HCT116 (cell line): Measurements from ENCODE around the gene SVBP. TPM values are rescaled to one million over a fixed set of nuclear protein-coding genes. Genes with fewer than 3 reads are reported as not detected.

ENCODE experiments used
- ATAC-seq: fragments of 200-7000 bp; cut with Tn5 transposase; 2 replicates; pipeline ENCODE4 v1.9.1; 2020; ENCODE audit warnings: mild to moderate bottlenecking, moderate library complexity
- BruUV-seq: library from RNA; stranded (reverse); fragments of 400-500 nt; replicated peaks from 2 replicates; lab custom pipeline; 2021; lab: Mats Ljungman, UMichigan
- CTCF ChIA-PET: fragments of 300-600 bp; sonication (Branson Sonifier 250); formaldehyde crosslinking; loops from one replicate; lab custom pipeline; 2021; ENCODE audit warnings: antibody characterized with exemption; lab: Charles Lee
- POLR2A ChIA-PET: fragments of 300-600, 350-600 bp; sonication (Branson Sonifier 250); formaldehyde crosslinking; loops from one replicate; lab custom pipeline; 2021; ENCODE audit warnings: antibody characterized with exemption; lab: Charles Lee
- RAD21 ChIA-PET, 2 experiments: fragments of 300-600 bp; sonication (Branson Sonifier 250); formaldehyde crosslinking; loops; one replicate each; lab custom pipeline; 2023; ENCODE audit warnings: low total read pairs in 2 of 2; ENCODE audit not compliant: uncharacterized antibody in 2 of 2, unreplicated experiment in 2 of 2, low non-redundant PET in 1 of 2; lab: Charles Lee
- DNase-seq: peaks from one replicate; pipeline ENCODE4 v3.0.0-alpha.2; 2010; ENCODE audit warnings: low read depth, low spot score
- H2AFZ ChIP-seq: fragments of 200-600 bp; shearing (Covaris generic), sonication (generic); 2 replicates; pipeline ENCODE4 v1.6.1; 2017; ENCODE audit warnings: low read depth, mixed run types, mixed read lengths, antibody characterized with exemption, low read length; ENCODE audit not compliant: poor library complexity, severe bottlenecking
- H3K27ac ChIP-seq: 2 replicates; pipeline ENCODE4 v1.5.1; 2012; ENCODE audit warnings: low read depth, low read length
- H3K27me3 ChIP-seq: fragments of 200-600 bp; sonication (generic); 2 replicates; pipeline ENCODE4 v1.6.1; 2016; ENCODE audit warnings: mixed run types, low read length, mixed read lengths; ENCODE audit not compliant: insufficient read depth
- H3K36me3 ChIP-seq, 2 experiments: fragments of 200-500 bp in 1 of 2; fragments of 200-600 bp in 1 of 2; sonication (Bioruptor generic) in 1 of 2; sonication (generic) in 1 of 2; 2 replicates each; pipeline versions ENCODE4 v1.5.1 to v1.6.1; 2014 to 2016; ENCODE audit warnings: low read length in 2 of 2, inconsistent platforms in 1 of 2, mixed read lengths in 1 of 2, mixed run types in 1 of 2; ENCODE audit not compliant: insufficient read depth in 2 of 2, control insufficient read depth in 1 of 2
- H3K4me1 ChIP-seq, 2 experiments: fragments of 200-600 bp in 1 of 2; sonication (generic) in 1 of 2; 2 replicates each; pipeline versions ENCODE4 v1.5.1 to v1.6.1; 2012 to 2017; ENCODE audit warnings: low read length in 2 of 2, inconsistent platforms in 1 of 2, mild to moderate bottlenecking in 1 of 2, mixed read lengths in 1 of 2, mixed run types in 1 of 2, moderate library complexity in 1 of 2; ENCODE audit not compliant: insufficient read depth in 2 of 2, control insufficient read depth in 1 of 2
- H3K4me2 ChIP-seq: fragments of 200-600 bp; sonication (generic); 2 replicates; pipeline ENCODE4 v1.6.1; 2017; ENCODE audit warnings: mixed run types, low read length, mixed read lengths
- H3K4me3 ChIP-seq, 2 experiments: fragments of 200-600 bp in 1 of 2; sonication (generic) in 1 of 2; replicated peaks in 1 of 2; 2 replicates each; pipeline ENCODE4 v1.5.1; 2011 to 2016; ENCODE audit warnings: low read length in 2 of 2, control low read depth in 1 of 2, low read depth in 1 of 2, mild to moderate bottlenecking in 1 of 2, mixed read lengths in 1 of 2, mixed run types in 1 of 2
- H3K79me2 ChIP-seq: fragments of 200-600 bp; sonication (generic); 2 replicates; pipeline ENCODE4 v1.6.1; 2017; ENCODE audit warnings: mild to moderate bottlenecking, mixed run types, low read length, moderate library complexity, mixed read lengths; ENCODE audit not compliant: insufficient read depth
- H3K9ac ChIP-seq: fragments of 200-600 bp; sonication (generic); 2 replicates; pipeline ENCODE4 v1.6.1; 2016; ENCODE audit warnings: low read length, mixed read lengths
- H3K9me2 ChIP-seq: fragments of 200-600 bp; sonication (generic), shearing (Covaris generic); 2 replicates; pipeline ENCODE4 v1.6.1; 2017; ENCODE audit warnings: mixed run types, mild to moderate bottlenecking, moderate library complexity; ENCODE audit not compliant: insufficient read depth
- H3K9me3 ChIP-seq, 2 experiments: fragments of 200-500 bp in 1 of 2; fragments of 200-600 bp in 1 of 2; sonication (Bioruptor generic) in 1 of 2; sonication (generic) in 1 of 2; 2 replicates each; pipeline ENCODE4 v1.6.1; 2014 to 2017; ENCODE audit warnings: low read length in 2 of 2, mixed read lengths in 2 of 2, inconsistent platforms in 1 of 2, low read depth in 1 of 2, mild to moderate bottlenecking in 1 of 2, mixed run types in 1 of 2, moderate library complexity in 1 of 2; ENCODE audit not compliant: control insufficient read depth in 1 of 2, insufficient read depth in 1 of 2
- H4K20me1 ChIP-seq: fragments of 200-600 bp; sonication (generic), shearing (Covaris generic); 2 replicates; pipeline ENCODE4 v1.6.1; 2017; ENCODE audit warnings: mixed run types, mild to moderate bottlenecking, moderate library complexity; ENCODE audit not compliant: insufficient read depth
- EZH2 ChIP-seq: fragments of 200-600 bp; sonication (generic); IDR thresholded peaks from 2 replicates; pipeline ENCODE4 v1.6.1; 2017; ENCODE audit warnings: antibody characterized with exemption, mixed run types
- EZH2phosphoT487 ChIP-seq: fragments of 200-600 bp; IDR thresholded peaks from 2 replicates; pipeline ENCODE4 v1.6.1; 2018; ENCODE audit warnings: antibody characterized with exemption, borderline replicate concordance
- JUND ChIP-seq: IDR thresholded peaks from 2 replicates; pipeline ENCODE4 v1.6.1; 2012
- POLR2A ChIP-seq: IDR thresholded peaks from 2 replicates; pipeline ENCODE4 v1.7.0; 2011; ENCODE audit warnings: borderline replicate concordance; ENCODE audit not compliant: insufficient read depth, insufficient read length; ENCODE audit errors: extremely low read depth
- RAD21 ChIP-seq: IDR thresholded peaks from 2 replicates; pipeline ENCODE4 v1.6.1; 2012; ENCODE audit warnings: low read depth, mild to moderate bottlenecking
- SP1 ChIP-seq: IDR thresholded peaks from 2 replicates; pipeline ENCODE4 v1.6.1; 2012; ENCODE audit warnings: low read depth
- SRF ChIP-seq: IDR thresholded peaks from 2 replicates; pipeline ENCODE4 v1.6.1; 2012; ENCODE audit warnings: low read depth
- TCF7L2 ChIP-seq: IDR thresholded peaks from 2 replicates; pipeline ENCODE4 v1.7.0; 2011; ENCODE audit warnings: borderline replicate concordance, inconsistent platforms; ENCODE audit not compliant: insufficient read depth, insufficient read length; ENCODE audit errors: extremely low read depth
- ZFX ChIP-seq: fragments of 450-650 bp; IDR thresholded peaks from 2 replicates; pipeline ENCODE4 v1.6.1; 2017
- ZNF274 ChIP-seq: fragments of 200-500 bp; sonication (Bioruptor generic); IDR thresholded peaks from 2 replicates; pipeline ENCODE4 v1.6.1; 2014; ENCODE audit warnings: mild to moderate bottlenecking, low read depth, low read length, inconsistent platforms
- intact Hi-C: fragments of 100-400 bp; cut with micrococcal nuclease; formaldehyde crosslinking; loops from 2 replicates; pipeline ENCODE4 v1.10.0; 2022
- total RNA-seq: library from RNA; stranded (reverse); gene quantifications from one replicate; pipeline ENCODE4 v1.2.1, GENCODE V29; 2021; ENCODE audit not compliant: unreplicated experiment
- TF ChIP-seq, protein P1 (sequence below): IDR thresholded peaks from 2 replicates; pipeline ENCODE4 v1.6.1; 2012
- TF ChIP-seq, protein P2 (sequence below), 3 experiments: fragments of 200-600 bp in 1 of 3; sonication (generic) in 1 of 3; IDR thresholded peaks in 2 of 3; conservative IDR thresholded peaks in 1 of 3; 2 replicates each; pipeline ENCODE4 v1.5.1; 2012 to 2017; ENCODE audit warnings: low read depth in 2 of 3, low read length in 2 of 3, antibody characterized with exemption in 1 of 3, borderline replicate concordance in 1 of 3, control low read depth in 1 of 3, mild to moderate bottlenecking in 1 of 3, mixed read lengths in 1 of 3, mixed run types in 1 of 3, moderate library complexity in 1 of 3; ENCODE audit not compliant: insufficient read depth in 1 of 3

The SVBP gene
- total RNA-seq, 1 experiment from 2014 or later = 14.4 TPM

DNA sequence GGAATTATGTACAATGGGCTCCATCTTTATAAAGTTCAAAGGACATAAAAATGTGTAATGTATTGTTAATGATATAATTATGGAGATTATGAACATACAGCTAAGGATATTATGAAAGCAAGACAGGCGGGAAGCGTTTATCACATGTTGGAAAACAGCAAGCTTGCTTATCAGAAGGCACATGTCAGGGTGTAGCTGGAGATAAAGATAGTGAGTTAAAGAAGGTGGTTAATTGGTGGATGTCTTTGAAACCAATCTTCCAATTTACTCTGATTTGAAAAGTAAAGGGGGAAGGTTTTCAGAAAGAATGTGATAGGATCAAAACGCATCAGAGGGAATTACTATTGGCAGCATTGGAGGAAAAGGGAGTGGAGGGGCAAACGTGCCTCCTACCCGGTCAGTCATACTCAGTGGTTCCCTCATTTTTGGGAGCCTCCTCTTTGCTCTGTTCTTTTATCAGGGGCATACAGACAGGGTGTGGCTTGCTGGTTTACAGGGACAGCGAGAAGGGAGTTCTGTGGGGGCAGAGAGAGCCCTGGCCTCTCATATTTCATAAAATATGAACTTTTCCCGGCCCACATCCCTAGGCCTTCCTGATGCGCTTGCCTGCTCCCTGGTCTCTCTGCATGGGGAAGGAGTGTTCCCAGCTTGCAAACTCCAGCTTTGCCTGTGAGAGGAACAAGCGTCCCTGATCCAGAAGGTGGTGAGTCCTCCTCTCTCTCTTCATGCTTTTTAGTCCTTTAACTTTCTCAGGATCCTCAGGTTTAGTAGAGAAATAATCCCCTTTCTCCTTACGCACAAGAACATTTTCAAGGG is 8.0 kb upstream of the SVBP start:
- peaks cover 20 to 33% of the 10 kb centered on the region in 2 experiments for H3K4me1 ChIP-seq
- POLR2A ChIA-PET = interaction anchor here (1.1 kb wide), 1 partner anchor 21 kb away, joined by 3 read pairs; the partner anchor contains the start of gene ZNF691

More for the DNA sequence above, 8.0 kb upstream of the SVBP start:
- Histone ChIP-seq H3K9ac (no peak overlapping the region), H3K27me3 (no peaks in the 10 kb centered on the region), H3K9me3 (no peaks in the 10 kb centered on the region), H3K36me3 (no peaks in the 10 kb centered on the region), H2AFZ (no peak overlapping the region), H4K20me1 (no peaks in the 10 kb centered on the region), H3K4me2 (no peak overlapping the region), H3K9me2 (no peaks in the 10 kb centered on the region), H3K4me3 (no peak overlapping the region), H3K79me2 (no peaks in the 10 kb centered on the region), H3K27ac (no peak overlapping the region)
- RAD21 ChIA-PET = no interaction called here
- TF ChIP-seq, protein P1, sequence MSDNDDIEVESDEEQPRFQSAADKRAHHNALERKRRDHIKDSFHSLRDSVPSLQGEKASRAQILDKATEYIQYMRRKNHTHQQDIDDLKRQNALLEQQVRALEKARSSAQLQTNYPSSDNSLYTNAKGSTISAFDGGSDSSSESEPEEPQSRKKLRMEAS = no peak
- TF ChIP-seq TCF7L2 (no peak), SP1 (no peak), EZH2 (no peak), EZH2phosphoT487 (no peak), POLR2A (no peak), SRF (no peak), JUND (no peak), ZFX (no peak), RAD21 (no peak), ZNF274 (no peak)
- TF ChIP-seq, protein P2, sequence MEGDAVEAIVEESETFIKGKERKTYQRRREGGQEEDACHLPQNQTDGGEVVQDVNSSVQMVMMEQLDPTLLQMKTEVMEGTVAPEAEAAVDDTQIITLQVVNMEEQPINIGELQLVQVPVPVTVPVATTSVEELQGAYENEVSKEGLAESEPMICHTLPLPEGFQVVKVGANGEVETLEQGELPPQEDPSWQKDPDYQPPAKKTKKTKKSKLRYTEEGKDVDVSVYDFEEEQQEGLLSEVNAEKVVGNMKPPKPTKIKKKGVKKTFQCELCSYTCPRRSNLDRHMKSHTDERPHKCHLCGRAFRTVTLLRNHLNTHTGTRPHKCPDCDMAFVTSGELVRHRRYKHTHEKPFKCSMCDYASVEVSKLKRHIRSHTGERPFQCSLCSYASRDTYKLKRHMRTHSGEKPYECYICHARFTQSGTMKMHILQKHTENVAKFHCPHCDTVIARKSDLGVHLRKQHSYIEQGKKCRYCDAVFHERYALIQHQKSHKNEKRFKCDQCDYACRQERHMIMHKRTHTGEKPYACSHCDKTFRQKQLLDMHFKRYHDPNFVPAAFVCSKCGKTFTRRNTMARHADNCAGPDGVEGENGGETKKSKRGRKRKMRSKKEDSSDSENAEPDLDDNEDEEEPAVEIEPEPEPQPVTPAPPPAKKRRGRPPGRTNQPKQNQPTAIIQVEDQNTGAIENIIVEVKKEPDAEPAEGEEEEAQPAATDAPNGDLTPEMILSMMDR (IDR thresholded peaks at IDR 0.05 in 2 of 3, conservative IDR thresholded peaks at IDR 0.05 in 1 of 3; ENCODE audit: borderline replicate concordance in 1 of 3, insufficient read depth in 1 of 3, low read depth in 2 of 3, low read length in 2 of 3) = no peak
- BruUV-seq = no TSS peak
- DNase-seq (no peak), ATAC-seq (no peak)
- CTCF ChIA-PET = interaction anchor here (1.3 kb wide), 1 partner anchor 249 kb away, joined by 3 read pairs; no protein-coding TSS in a partner anchor
- intact Hi-C loops = no loop called here
